AG08395 (cell line): ENCODE results near the gene HACE1.
"Not testable (repeated sequence)": the region's sequence is repeated elsewhere in the genome, so short reads cannot be mapped to it uniquely, and the experiment has no call there.

Experiments used
- DNase-seq: peaks from one replicate; pipeline ENCODE4 v3.0.0; 2012; ENCODE audit warnings: mixed read lengths, low spot score

The HACE1 gene

DNA sequence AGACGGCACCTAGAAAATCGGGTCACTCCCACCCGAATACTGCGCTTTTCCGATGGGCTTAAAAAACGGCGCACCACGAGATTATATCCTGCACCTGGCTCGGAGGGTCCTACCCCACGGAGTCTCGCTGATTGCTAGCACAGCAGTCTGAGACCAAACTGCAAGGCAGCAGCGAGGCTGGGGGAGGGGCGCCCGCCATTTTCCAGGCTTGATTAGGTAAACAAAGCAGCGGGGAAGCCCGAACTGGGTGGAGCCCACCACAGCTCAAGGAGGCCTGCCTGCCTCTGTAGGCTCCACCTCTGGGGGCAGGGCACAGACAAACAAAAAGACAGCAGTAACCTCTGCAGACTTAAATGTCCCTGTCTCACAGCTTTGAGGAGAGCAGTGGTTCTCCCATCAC, 122.2 kb downstream of the HACE1 start:
- not testable (repeated sequence) for DNase-seq

- DNase-seq, result no peak
These were observed 123.2 kb downstream of the HACE1 start for GRCh38 chr6:104736545-104736944.

DNA sequence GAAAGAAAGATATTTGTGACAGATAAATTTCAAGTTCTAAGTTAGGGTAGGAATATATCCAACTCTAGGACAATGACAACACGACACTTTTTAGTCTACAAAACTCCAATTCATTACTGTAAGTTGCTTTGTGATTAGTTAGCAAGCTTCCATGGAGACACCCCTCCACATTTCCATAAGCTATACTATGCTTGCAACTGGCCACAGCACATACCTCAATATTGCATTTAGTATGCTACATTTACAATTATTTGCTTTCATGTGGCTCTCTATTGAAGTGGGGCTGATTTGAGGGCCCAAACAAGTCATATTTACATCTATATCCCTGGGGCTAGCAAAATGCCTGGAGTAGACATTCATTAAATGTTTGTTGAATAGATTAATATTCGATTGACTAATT, 129.3 kb downstream of the HACE1 start:
- DNase-seq, result no peak

DNA sequence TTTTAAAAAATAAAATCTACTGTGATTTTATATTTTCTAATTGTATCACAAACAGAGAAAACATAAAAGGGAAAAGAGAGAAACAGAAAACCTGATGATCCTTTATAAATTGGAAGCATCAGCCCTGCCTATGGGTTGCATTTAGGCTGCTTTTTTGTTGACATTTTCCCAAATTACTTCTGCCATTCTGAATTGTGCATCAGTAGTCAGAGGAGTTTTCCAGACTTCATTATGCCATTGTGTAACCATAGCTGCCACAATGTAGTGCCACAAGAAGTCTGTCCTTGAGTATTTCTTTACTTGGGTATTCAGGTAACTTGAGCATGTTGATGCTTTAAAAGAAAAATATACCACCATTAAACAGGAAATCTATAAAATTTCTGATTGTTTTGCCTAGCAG, 130.3 kb downstream of the HACE1 start:
- DNase-seq, result no peak

- no peak for DNase-seq
These were observed 131.3 kb downstream of the HACE1 start for GRCh38 chr6:104728448-104728847.

GRCh38 chr6:104718672-104719071, 141.0 kb downstream of the HACE1 start:
- no peak for DNase-seq

GRCh38 chr6:104716858-104717257, 142.9 kb downstream of the HACE1 start:
- no peak for DNase-seq

DNA sequence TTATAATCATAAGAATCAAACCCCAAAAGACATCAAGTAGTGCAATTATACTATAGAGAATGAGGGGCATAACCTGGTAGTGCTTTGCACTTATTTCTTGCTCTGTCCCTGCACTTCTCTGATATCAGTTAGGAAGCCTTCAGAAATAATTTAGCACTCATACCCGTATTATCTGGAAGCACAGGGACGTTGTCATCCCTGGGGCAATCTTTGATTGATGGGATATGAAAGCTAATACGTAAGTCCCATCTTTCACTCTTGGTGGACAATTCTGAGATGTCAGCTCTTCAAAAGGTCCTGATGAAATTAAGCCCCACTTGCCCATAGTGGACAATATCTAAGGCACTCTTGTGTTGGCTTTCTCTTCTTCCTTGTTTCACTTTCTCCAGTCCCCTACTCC, 144.9 kb downstream of the HACE1 start:
- DNase-seq, result no peak

GRCh38 chr6:104713982-104714381, 145.7 kb downstream of the HACE1 start:
- DNase-seq, result no peak

GRCh38 chr6:104711371-104711770, 148.3 kb downstream of the HACE1 start:
- peak; percentile 34 for DNase-seq

GRCh38 chr6:104710543-104711335, 149.0 kb downstream of the HACE1 start:
- no peak for DNase-seq

- DNase-seq, result no peak
These were observed 153.7 kb downstream of the HACE1 start for GRCh38 chr6:104705916-104706442.

DNA sequence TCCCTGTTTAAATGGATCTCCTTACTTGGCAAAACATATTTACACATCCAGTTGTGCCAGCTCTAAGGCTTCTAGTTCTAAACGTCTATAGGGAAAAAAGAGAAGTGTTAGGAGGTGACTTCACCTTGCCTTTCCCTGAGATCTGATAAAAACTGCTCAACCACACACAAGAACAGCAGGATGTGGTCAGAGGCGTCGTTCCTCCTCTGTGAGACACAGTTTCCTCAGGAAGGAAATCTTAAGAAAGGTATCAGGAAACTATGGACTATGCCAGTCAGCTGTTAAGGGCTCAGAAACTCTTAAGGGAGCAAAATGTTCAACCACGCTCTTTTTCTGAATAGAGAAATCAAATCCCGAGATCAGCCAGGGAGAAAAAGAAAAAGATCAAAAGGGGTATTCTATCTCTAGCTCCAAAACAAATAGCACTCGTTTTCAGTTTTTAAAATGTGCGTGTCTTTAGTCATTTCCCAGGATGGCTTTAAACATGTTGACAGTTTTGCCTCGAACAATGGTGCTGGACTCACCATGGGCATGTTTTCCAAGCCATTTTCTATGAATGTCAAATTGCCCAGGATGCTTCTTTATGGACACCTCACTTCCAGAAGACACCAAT, 154.5 kb downstream of the HACE1 start:
- peak; percentile 44 for DNase-seq

GRCh38 chr6:104704191-104704590, 155.5 kb downstream of the HACE1 start:
- DNase-seq, result no peak

DNA sequence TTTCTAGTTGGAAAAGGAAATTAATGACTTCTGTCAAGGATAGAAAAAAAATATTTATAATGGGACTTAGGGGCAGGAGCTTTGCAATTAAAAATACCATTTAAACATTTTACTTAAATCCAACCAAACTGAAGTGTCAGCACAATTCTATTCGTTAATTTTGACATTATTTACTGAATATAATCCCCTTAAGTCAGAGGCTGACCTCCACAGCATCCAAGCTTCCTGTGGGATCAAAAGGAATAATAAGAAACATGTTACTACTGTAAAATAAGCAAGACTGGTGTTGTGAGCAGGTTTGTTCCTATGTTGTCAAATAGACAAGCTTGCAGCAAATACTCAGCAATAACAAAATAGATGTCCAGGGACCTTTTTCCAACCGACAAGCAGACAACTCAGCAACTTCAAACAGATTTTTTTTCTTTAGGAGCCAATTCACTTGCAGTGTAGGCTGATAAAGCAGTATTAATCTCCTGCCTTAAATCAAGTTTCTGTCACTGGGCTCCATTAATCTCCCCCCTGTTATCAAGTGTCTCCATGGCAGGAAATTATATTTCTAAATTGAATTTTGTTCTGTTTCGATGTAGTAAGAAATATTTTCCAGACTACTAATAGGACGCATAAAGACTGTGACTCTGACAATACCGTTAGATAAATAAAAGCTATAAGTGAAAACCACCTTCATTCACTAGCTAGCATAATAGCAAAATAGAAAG, 157.4 kb downstream of the HACE1 start:
- no peak for DNase-seq

- no peak for DNase-seq
These were observed 159.1 kb downstream of the HACE1 start for GRCh38 chr6:104700371-104701185.

GRCh38 chr6:104699593-104700329, 160.0 kb downstream of the HACE1 start:
- no peak for DNase-seq

- no peak for DNase-seq
These were observed 160.7 kb downstream of the HACE1 start for GRCh38 chr6:104698979-104699378.

DNA sequence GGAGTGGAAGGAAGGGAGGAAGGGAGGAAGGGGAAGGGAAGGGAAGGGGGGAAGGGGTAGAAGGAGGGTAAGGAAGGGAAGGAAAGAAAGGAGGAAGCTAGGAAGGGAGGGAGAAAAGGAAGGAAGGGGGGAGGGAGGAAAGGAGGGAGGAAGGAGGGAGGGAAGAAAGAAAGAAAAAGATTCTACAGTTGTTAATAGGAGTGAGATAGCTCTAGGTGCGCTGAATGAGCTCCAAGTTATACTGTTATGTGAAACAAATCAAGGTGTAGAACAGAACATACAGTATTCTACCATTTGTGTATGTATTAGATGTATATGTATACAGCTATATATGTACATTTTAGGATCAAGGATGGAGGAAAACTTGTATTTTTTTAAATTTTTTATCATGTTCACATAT, 167.7 kb downstream of the HACE1 start:
- DNase-seq, result no peak

DNA sequence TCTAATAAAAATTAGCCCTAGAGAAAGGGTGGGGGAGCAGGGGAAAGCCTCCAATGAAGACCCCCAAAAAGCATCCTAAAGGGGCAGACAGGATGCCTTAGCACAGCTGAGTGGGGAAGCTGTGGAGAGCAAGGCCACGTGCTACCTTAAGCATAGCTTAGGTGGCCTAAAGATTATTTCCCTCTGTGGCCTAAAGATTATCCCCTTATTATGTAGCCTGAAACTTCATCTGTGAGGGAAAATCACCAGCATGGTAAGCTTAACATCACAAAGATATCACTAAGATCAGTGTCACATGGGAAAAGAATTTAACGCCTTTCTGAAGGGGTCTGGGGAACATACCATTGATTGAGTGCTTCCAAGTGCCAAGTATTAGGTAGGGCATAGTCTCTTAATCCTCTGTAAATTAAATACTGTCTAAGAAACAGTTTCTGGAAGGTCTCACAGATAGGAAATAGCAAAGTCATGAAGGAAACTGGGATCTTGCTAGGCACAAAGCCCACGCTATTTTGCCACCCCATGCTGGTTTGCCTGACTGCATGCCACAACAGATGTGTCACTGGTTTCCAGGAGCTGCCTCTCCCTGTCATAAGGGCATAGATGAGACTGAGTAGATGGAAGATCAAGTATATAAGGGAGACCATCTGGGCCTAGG, 170.0 kb downstream of the HACE1 start:
- DNase-seq, result peak; percentile 57
